IgD-negative memory B cell (primary cell): ENCODE results near the gene TPRG1. TPM values are rescaled to one million over a fixed set of nuclear protein-coding genes. Genes with fewer than 3 reads are reported as not detected.
A peak's percentile ranks its signal among the peaks of the same experiment; 100 is the strongest.

ENCODE experiments used
- H3K27ac Mint-ChIP-seq, 3 donors: one replicate each; pipeline ENCODE4 v1.8.0; 2020 to 2022; ENCODE audit warnings: mild to moderate bottlenecking in 3 of 3, mixed read lengths in 3 of 3, moderate library complexity in 1 of 3
- H3K27me3 Mint-ChIP-seq: one replicate; pipeline ENCODE4 v1.8.0; 2021; ENCODE audit warnings: mixed read lengths
- H3K36me3 Mint-ChIP-seq: one replicate; pipeline ENCODE4 v1.8.0; 2020; ENCODE audit warnings: mild to moderate bottlenecking, mixed read lengths
- H3K4me1 Mint-ChIP-seq, 3 donors: one replicate each; pipeline ENCODE4 v1.8.0; 2020 to 2022; ENCODE audit warnings: mixed read lengths in 3 of 3, mild to moderate bottlenecking in 1 of 3
- H3K4me3 Mint-ChIP-seq, 4 donors: one replicate each; pipeline ENCODE4 v1.8.0; 2020 to 2022; ENCODE audit warnings: mild to moderate bottlenecking in 4 of 4, mixed read lengths in 4 of 4, moderate library complexity in 3 of 4
- H3K9me3 Mint-ChIP-seq, 3 donors: one replicate each; pipeline ENCODE4 v1.8.0; 2020 to 2021; ENCODE audit warnings: mixed read lengths in 3 of 3, mild to moderate bottlenecking in 1 of 3
- polyA plus RNA-seq: library from polyadenylated mRNA; unstranded; fragments of 300-500 nt; fragmentation: Illumina TruSeq; gene quantifications from one replicate; pipeline ENCODE4 v1.2.3, GENCODE V29; 2021

TPRG1 gene, protein sequence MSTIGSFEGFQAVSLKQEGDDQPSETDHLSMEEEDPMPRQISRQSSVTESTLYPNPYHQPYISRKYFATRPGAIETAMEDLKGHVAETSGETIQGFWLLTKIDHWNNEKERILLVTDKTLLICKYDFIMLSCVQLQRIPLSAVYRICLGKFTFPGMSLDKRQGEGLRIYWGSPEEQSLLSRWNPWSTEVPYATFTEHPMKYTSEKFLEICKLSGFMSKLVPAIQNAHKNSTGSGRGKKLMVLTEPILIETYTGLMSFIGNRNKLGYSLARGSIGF
- not detected for polyA plus RNA-seq

DNA sequence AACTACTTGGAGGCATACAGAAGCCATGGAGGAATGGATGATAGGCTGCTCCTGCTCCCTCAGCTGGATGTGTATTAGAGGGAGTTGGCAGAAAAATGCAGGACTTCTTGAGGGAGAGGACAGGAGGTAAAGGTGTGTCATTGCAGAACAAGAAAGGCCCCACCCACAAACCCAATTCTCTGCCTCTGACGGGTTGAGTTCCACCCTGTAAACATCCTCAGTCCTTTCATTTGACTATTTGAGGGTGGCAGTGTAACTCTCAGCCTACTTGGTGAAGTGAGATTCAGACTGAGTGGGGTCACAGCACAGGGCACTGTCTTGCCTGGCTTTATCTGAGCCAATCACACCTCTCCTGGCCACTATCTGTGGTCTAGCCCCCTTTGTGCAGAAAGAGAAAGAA lies at the start of gene TPRG1:
Gene TPRG1, plus strand, starts transcription at position 265 of the 400 bp plus-strand sequence. CDS start 35,414 bp downstream, outside the sequence.
- H3K27ac Mint-ChIP-seq: no peak within 1 kb of the TSS
- no peak within 1 kb of the TSS for H3K4me3 Mint-ChIP-seq
- H3K9me3 Mint-ChIP-seq: peaks cover 0 to 2% (median 0%) of the 10 kb centered on the region in 3 donors
- H3K4me1 Mint-ChIP-seq: no peaks in the 10 kb centered on the region
- peaks cover 9% of the 10 kb centered on the region for H3K27me3 Mint-ChIP-seq
- H3K36me3 Mint-ChIP-seq: no peaks in the 10 kb centered on the region

DNA sequence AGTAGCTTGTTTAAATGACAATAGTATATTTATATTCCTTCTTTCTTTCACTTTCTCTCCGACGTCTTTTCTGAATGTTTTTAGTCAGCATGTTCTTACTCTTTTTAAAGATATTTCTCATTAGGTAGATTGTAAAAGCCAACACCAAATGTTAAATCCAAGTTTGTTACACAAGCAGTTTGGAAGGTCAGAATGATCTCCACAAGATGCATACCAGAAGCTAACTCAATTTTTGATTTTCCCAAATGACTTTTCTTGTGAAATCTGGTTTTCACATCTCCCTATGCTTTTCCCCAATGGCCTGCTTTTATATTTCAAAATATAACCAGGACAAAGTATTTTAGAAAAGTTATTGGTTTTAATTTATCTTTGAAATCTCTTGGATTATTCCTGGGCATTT lies 49.7 kb upstream of the TPRG1 start:
- H3K9me3 Mint-ChIP-seq: peaks cover 5 to 13% (median 5%) of the 10 kb centered on the region in 3 donors
- no peaks in the 10 kb centered on the region for H3K4me1 Mint-ChIP-seq
- H3K27ac Mint-ChIP-seq: no peak overlapping the region
- peaks cover 2% of the 10 kb centered on the region for H3K27me3 Mint-ChIP-seq
- peak overlapping the region in 1 of 4 donors; percentile 63 for H3K4me3 Mint-ChIP-seq
- H3K36me3 Mint-ChIP-seq: no peaks in the 10 kb centered on the region

GRCh38 chr3:189122526-189123205 lies 49.1 kb upstream of the TPRG1 start:
- no peaks in the 10 kb centered on the region for H3K36me3 Mint-ChIP-seq
- no peak overlapping the region for H3K27ac Mint-ChIP-seq
- H3K4me1 Mint-ChIP-seq: no peaks in the 10 kb centered on the region
- peaks cover 2% of the 10 kb centered on the region for H3K27me3 Mint-ChIP-seq
- no peak overlapping the region for H3K4me3 Mint-ChIP-seq
- peaks cover 5 to 13% (median 5%) of the 10 kb centered on the region in 3 donors for H3K9me3 Mint-ChIP-seq

GRCh38 chr3:189123595-189124387 lies 48.0 kb upstream of the TPRG1 start:
- Mint-ChIP-seq H3K36me3 (no peaks in the 10 kb centered on the region), H3K4me3 (no peak overlapping the region), H3K27me3 (peaks cover 1% of the 10 kb centered on the region), H3K4me1 (no peaks in the 10 kb centered on the region), H3K9me3 (peaks cover 0 to 13% (median 2%) of the 10 kb centered on the region in 3 donors), H3K27ac (peak overlapping the region in 1 of 3 donors; percentile 59)

- Mint-ChIP-seq H3K27ac (peak overlapping the region in 1 of 3 donors; percentile 79), H3K36me3 (no peaks in the 10 kb centered on the region), H3K4me1 (peaks cover 0 to 8% (median 0%) of the 10 kb centered on the region in 3 donors), H3K4me3 (peak overlapping the region in 1 of 4 donors; percentile 49), H3K9me3 (peaks cover 0 to 4% (median 2%) of the 10 kb centered on the region in 3 donors), H3K27me3 (peaks cover 6% of the 10 kb centered on the region)
These were observed 39.5 kb upstream of the TPRG1 start for GRCh38 chr3:189132231-189132671.

GRCh38 chr3:189132839-189133238 lies 38.9 kb upstream of the TPRG1 start:
- Mint-ChIP-seq H3K4me3 (no peak overlapping the region), H3K9me3 (peaks cover 0 to 4% (median 2%) of the 10 kb centered on the region in 3 donors), H3K27ac (peak overlapping the region in 1 of 3 donors; percentile 21), H3K4me1 (peaks cover 0 to 8% (median 0%) of the 10 kb centered on the region in 3 donors), H3K27me3 (peaks cover 6% of the 10 kb centered on the region), H3K36me3 (no peaks in the 10 kb centered on the region)

DNA sequence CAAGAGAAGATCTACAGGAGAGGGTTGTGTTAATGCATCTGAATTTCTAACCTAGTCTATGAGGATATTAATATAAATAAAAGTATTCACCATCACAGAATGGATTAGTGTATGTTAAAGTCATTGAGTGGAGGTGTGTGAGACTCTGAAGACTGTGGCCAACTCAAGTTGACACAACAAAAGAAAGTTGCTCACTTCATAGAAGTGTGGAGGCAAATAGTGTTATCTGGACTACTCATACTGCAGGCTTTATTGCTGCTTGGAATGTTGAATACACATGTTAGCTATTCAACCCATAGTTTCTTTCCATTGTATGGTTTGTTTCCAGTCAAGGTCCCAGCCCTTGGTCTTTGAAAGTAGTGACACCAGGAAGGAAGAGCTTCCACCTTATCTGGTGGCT lies 38.0 kb upstream of the TPRG1 start:
- H3K4me1 Mint-ChIP-seq: peaks cover 0 to 8% (median 0%) of the 10 kb centered on the region in 3 donors
- no peak overlapping the region for H3K27ac Mint-ChIP-seq
- H3K36me3 Mint-ChIP-seq: no peaks in the 10 kb centered on the region
- peaks cover 5% of the 10 kb centered on the region for H3K27me3 Mint-ChIP-seq
- H3K9me3 Mint-ChIP-seq: peaks cover 0 to 4% (median 2%) of the 10 kb centered on the region in 3 donors
- H3K4me3 Mint-ChIP-seq: peak overlapping the region in 2 of 4 donors; percentile 24 to 73

GRCh38 chr3:189137416-189137815 lies 34.4 kb upstream of the TPRG1 start:
- H3K4me1 Mint-ChIP-seq: peaks cover 0 to 4% (median 0%) of the 10 kb centered on the region in 3 donors
- H3K36me3 Mint-ChIP-seq: no peaks in the 10 kb centered on the region
- H3K9me3 Mint-ChIP-seq: peaks cover 0 to 4% (median 2%) of the 10 kb centered on the region in 3 donors
- H3K4me3 Mint-ChIP-seq: no peak overlapping the region
- H3K27me3 Mint-ChIP-seq: peaks cover 10% of the 10 kb centered on the region
- H3K27ac Mint-ChIP-seq: no peak overlapping the region

DNA sequence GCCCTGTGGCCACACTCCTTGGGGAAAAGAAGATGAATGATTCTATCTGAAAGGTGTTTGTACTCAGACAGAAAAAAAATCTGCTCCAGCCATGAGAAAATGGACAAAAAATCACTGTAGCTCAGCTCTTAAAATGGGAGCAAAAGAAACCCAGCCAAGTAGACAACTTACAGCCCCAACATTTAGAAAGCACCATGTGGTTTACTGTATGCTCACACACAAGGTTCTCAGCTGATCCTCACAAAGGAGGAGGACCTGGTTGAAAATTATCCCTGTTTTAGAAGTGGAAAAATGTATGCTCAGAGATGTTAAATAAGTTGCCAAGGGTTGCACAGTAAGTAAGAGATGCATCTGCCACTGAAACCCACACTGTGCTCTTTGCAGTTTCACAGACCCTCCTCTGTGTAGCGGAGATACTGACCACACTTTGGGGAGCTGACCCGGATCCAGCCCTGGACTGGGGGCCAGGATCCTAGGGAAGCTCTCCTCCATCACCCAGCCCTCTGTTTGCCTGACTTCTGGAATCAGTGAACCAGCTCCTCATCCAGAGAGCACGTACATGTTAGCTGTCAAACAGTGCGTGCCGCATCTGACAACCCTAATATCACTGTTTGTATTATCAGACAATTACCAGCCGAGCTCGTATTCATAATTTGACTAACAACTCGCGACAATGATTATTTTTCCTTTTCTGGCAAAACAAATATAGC lies 32.7 kb upstream of the TPRG1 start:
- Mint-ChIP-seq H3K36me3 (no peaks in the 10 kb centered on the region), H3K9me3 (no peaks in the 10 kb centered on the region), H3K4me3 (no peak overlapping the region), H3K27me3 (peaks cover 11% of the 10 kb centered on the region), H3K4me1 (no peaks in the 10 kb centered on the region), H3K27ac (no peak overlapping the region)

GRCh38 chr3:189139611-189139940 lies 32.2 kb upstream of the TPRG1 start:
- Mint-ChIP-seq H3K27ac (no peak overlapping the region), H3K36me3 (no peaks in the 10 kb centered on the region)

GRCh38 chr3:189142527-189142926 lies 29.2 kb upstream of the TPRG1 start:
- H3K4me1 Mint-ChIP-seq: peaks cover 0 to 4% (median 0%) of the 10 kb centered on the region in 3 donors
- no peaks in the 10 kb centered on the region for H3K36me3 Mint-ChIP-seq
- H3K4me3 Mint-ChIP-seq: no peak overlapping the region
- peaks cover 11% of the 10 kb centered on the region for H3K27me3 Mint-ChIP-seq
- H3K27ac Mint-ChIP-seq: no peak overlapping the region
- H3K9me3 Mint-ChIP-seq: no peaks in the 10 kb centered on the region

More at GRCh38 chr3:189139611-189139940, 32.2 kb upstream of the TPRG1 start:
- Mint-ChIP-seq H3K4me1 (peaks cover 0 to 2% (median 0%) of the 10 kb centered on the region in 3 donors), H3K4me3 (no peak overlapping the region), H3K27me3 (peaks cover 11% of the 10 kb centered on the region), H3K9me3 (no peaks in the 10 kb centered on the region)

DNA sequence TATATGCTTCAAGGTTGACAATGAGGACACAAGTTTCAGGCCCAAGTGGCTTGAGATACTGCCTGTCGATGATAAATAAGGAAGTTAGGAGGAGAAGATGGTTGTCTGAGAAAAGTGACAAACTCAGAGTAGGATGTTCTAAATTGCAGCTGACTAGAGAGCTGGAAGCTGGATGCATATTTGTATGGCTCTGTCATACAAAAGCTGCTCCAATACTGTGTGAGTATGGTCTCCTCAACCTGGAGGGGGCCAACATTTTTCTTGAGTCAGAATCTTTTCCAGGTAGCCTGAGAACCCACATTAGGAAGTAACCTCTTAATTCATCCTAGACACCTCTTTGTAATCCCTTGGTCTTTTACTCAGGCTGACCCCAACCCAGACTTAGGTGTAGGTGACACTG lies 28.4 kb upstream of the TPRG1 start:
- H3K9me3 Mint-ChIP-seq: no peaks in the 10 kb centered on the region
- H3K4me3 Mint-ChIP-seq: no peak overlapping the region
- H3K27ac Mint-ChIP-seq: no peak overlapping the region
- H3K36me3 Mint-ChIP-seq: no peaks in the 10 kb centered on the region
- peaks cover 0 to 4% (median 0%) of the 10 kb centered on the region in 3 donors for H3K4me1 Mint-ChIP-seq
- peaks cover 14% of the 10 kb centered on the region for H3K27me3 Mint-ChIP-seq

DNA sequence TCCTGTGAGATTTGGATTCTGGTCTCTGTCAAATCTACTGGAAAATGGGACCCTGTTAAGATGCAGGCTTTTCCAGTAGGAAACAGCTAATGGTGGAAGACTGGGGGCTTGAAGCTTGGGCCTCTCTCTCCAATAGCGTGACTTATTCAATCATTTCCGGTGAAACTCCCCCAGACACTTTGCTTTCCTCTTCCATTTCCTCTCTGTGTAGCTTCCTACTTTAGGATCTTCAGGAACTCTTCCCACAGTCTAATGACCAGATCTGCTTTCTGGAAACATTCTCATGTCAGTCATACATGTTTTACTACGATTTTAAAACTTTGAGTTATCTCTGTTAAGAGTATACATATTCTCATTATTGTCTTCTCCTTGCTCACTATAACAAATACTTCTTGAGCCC lies 28.0 kb upstream of the TPRG1 start:
- no peaks in the 10 kb centered on the region for H3K36me3 Mint-ChIP-seq
- H3K27me3 Mint-ChIP-seq: peaks cover 14% of the 10 kb centered on the region
- no peak overlapping the region for H3K27ac Mint-ChIP-seq
- no peak overlapping the region for H3K4me3 Mint-ChIP-seq
- peaks cover 0 to 4% (median 0%) of the 10 kb centered on the region in 3 donors for H3K4me1 Mint-ChIP-seq
- H3K9me3 Mint-ChIP-seq: no peaks in the 10 kb centered on the region

DNA sequence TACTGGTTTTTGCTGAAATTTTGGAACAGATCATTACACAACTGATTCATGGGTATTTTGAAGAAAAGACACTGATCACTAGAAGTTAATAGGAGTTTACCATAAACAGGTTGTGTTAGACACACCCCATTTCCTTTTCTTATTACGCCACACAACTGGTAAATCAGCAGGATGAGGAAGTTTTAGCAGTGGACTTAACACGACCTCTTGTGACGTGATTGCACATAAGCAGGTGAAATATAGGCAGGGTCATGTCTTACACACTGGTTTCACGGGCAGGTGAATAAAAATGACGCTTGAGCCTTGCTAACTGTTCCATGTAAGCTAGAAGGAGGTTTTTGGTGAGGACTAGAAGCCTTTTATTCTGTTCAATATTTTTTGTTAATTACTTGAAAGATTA lies 27.1 kb upstream of the TPRG1 start:
- Mint-ChIP-seq H3K4me3 (no peak overlapping the region), H3K36me3 (no peaks in the 10 kb centered on the region), H3K27ac (no peak overlapping the region), H3K27me3 (peaks cover 14% of the 10 kb centered on the region), H3K9me3 (no peaks in the 10 kb centered on the region), H3K4me1 (peaks cover 0 to 4% (median 0%) of the 10 kb centered on the region in 3 donors)
